Activated T-cell treated with anti-CD3 and anti-CD28 coated beads, Interleukin-2, amount 50 U/mL, for 72 hours (primary cell): Measurements from ENCODE around the gene XIRP1. TPM values are rescaled to one million over a fixed set of nuclear protein-coding genes. Genes with fewer than 3 reads are reported as not detected.
"Not testable (repeated sequence)": the region's sequence is repeated elsewhere in the genome, so short reads cannot be mapped to it uniquely, and the experiment has no call there.

ENCODE experiments used
- ATAC-seq, 2 donors: fragments of 150-1000 bp; cut with Tn5 transposase; replicated peaks in 1 of 2; 2 replicates each; pipeline ENCODE4 v1.10.0; 2021; ENCODE audit warnings: moderate library complexity in 2 of 2, mild to moderate bottlenecking in 1 of 2
- DNase-seq, 2 donors: peaks; one replicate each; pipeline ENCODE4 v3.0.0; 2021 to 2022; ENCODE audit warnings: mixed read lengths in 1 of 2
- H3K27ac Mint-ChIP-seq: one replicate; pipeline ENCODE4 v1.8.0; 2022; ENCODE audit warnings: mild to moderate bottlenecking, moderate library complexity, mixed read lengths
- H3K27me3 Mint-ChIP-seq: one replicate; pipeline ENCODE4 v1.8.0; 2022; ENCODE audit warnings: low read depth, mixed read lengths
- H3K36me3 Mint-ChIP-seq, 2 donors: one replicate each; pipeline ENCODE4 v1.8.0; 2022; ENCODE audit warnings: mixed read lengths in 2 of 2, mild to moderate bottlenecking in 1 of 2; ENCODE audit not compliant: insufficient read depth in 2 of 2
- H3K4me1 Mint-ChIP-seq: one replicate; pipeline ENCODE4 v1.8.0; 2022; ENCODE audit warnings: low read depth, mixed read lengths
- H3K4me3 Mint-ChIP-seq, 2 donors: one replicate each; pipeline ENCODE4 v1.8.0; 2022; ENCODE audit warnings: mild to moderate bottlenecking in 2 of 2, mixed read lengths in 2 of 2, moderate library complexity in 2 of 2
- H3K9me3 Mint-ChIP-seq, 2 donors: one replicate each; pipeline ENCODE4 v1.8.0; 2022; ENCODE audit warnings: mixed read lengths in 2 of 2
- total RNA-seq, 2 donors: library from RNA; stranded (reverse); gene quantifications; one replicate each; pipeline ENCODE4 v1.2.3, GENCODE V29; 2022

The XIRP1 gene
- total RNA-seq, 2 donors from 2014 or later: 0.09 to 0.10 TPM

GRCh38 chr3:39177708-39178332, 14.6 kb downstream of the XIRP1 start:
- no peaks in the 10 kb centered on the region for H3K27me3 Mint-ChIP-seq
- ATAC-seq (peak; percentile 39 to 55), DNase-seq (peak; percentile 70 to 78)

GRCh38 chr3:39176025-39176714, 16.2 kb downstream of the XIRP1 start:
- Mint-ChIP-seq H3K4me1 (peaks cover 49% of the 10 kb centered on the region), H3K9me3 (peaks cover 0 to 2% of the 10 kb centered on the region in 2 donors), H3K27me3 (no peaks in the 10 kb centered on the region), H3K27ac (peak overlapping the region; percentile 20), H3K36me3 (peaks cover 2 to 4% of the 10 kb centered on the region in 2 donors), H3K4me3 (no peak overlapping the region)
- DNase-seq: no peak
- no peak for ATAC-seq

More at GRCh38 chr3:39177708-39178332, 14.6 kb downstream of the XIRP1 start:
- Mint-ChIP-seq H3K9me3 (peaks cover 0 to 2% of the 10 kb centered on the region in 2 donors), H3K4me1 (peaks cover 60% of the 10 kb centered on the region), H3K27ac (peak overlapping the region; percentile 66), H3K36me3 (peaks cover 2 to 4% of the 10 kb centered on the region in 2 donors), H3K4me3 (peak overlapping the region; percentile 62 to 86)

- peaks cover 0 to 2% of the 10 kb centered on the region in 2 donors for H3K9me3 Mint-ChIP-seq
- ATAC-seq: no peak
Observed at GRCh38 chr3:39173318-39174125, 18.9 kb downstream of the XIRP1 start.

GRCh38 chr3:39171860-39172259, 20.5 kb downstream of the XIRP1 start:
- H3K27me3 Mint-ChIP-seq: no peaks in the 10 kb centered on the region
- H3K9me3 Mint-ChIP-seq: peaks cover 0 to 2% of the 10 kb centered on the region in 2 donors
- ATAC-seq (no peak), DNase-seq (no peak)
- H3K4me3 Mint-ChIP-seq: no peak overlapping the region
- H3K4me1 Mint-ChIP-seq: peaks cover 12% of the 10 kb centered on the region
- no peak overlapping the region for H3K27ac Mint-ChIP-seq
- peaks cover 2 to 4% of the 10 kb centered on the region in 2 donors for H3K36me3 Mint-ChIP-seq

More at GRCh38 chr3:39173318-39174125, 18.9 kb downstream of the XIRP1 start:
- H3K27me3 Mint-ChIP-seq: no peaks in the 10 kb centered on the region
- no peak overlapping the region for H3K27ac Mint-ChIP-seq
- no peak for DNase-seq
- H3K4me3 Mint-ChIP-seq: no peak overlapping the region
- peaks cover 2 to 4% of the 10 kb centered on the region in 2 donors for H3K36me3 Mint-ChIP-seq
- peaks cover 25% of the 10 kb centered on the region for H3K4me1 Mint-ChIP-seq

- not testable (repeated sequence) for H3K9me3 Mint-ChIP-seq, H3K27ac Mint-ChIP-seq, H3K4me1 Mint-ChIP-seq, H3K36me3 Mint-ChIP-seq, H3K4me3 Mint-ChIP-seq, ATAC-seq, DNase-seq, H3K27me3 Mint-ChIP-seq
Observed at GRCh38 chr3:39170877-39171276, 21.5 kb downstream of the XIRP1 start.

GRCh38 chr3:39170461-39170860, 21.9 kb downstream of the XIRP1 start:
- no peak for ATAC-seq
- no peak overlapping the region for H3K4me3 Mint-ChIP-seq

GRCh38 chr3:39169712-39170111, 22.7 kb downstream of the XIRP1 start:
- no peak for ATAC-seq
- no peak overlapping the region for H3K4me3 Mint-ChIP-seq
- peaks cover 0 to under 1% of the 10 kb centered on the region in 2 donors for H3K36me3 Mint-ChIP-seq
- peaks cover 0 to under 1% of the 10 kb centered on the region in 2 donors for H3K9me3 Mint-ChIP-seq
- peaks cover 6% of the 10 kb centered on the region for H3K4me1 Mint-ChIP-seq
- no peaks in the 10 kb centered on the region for H3K27me3 Mint-ChIP-seq
- H3K27ac Mint-ChIP-seq: no peak overlapping the region
- DNase-seq: no peak

More at GRCh38 chr3:39170461-39170860, 21.9 kb downstream of the XIRP1 start:
- no peaks in the 10 kb centered on the region for H3K27me3 Mint-ChIP-seq
- H3K4me1 Mint-ChIP-seq: peaks cover 6% of the 10 kb centered on the region
- no peak for DNase-seq
- peaks cover 0 to 2% of the 10 kb centered on the region in 2 donors for H3K36me3 Mint-ChIP-seq
- H3K27ac Mint-ChIP-seq: no peak overlapping the region
- H3K9me3 Mint-ChIP-seq: peaks cover 0 to 2% of the 10 kb centered on the region in 2 donors

- ATAC-seq (no peak), DNase-seq (no peak)
- no peak overlapping the region for H3K27ac Mint-ChIP-seq
- H3K4me3 Mint-ChIP-seq: no peak overlapping the region
- no peaks in the 10 kb centered on the region for H3K27me3 Mint-ChIP-seq
- H3K36me3 Mint-ChIP-seq: no peaks in the 10 kb centered on the region
- no peaks in the 10 kb centered on the region for H3K9me3 Mint-ChIP-seq
- H3K4me1 Mint-ChIP-seq: peaks cover 6% of the 10 kb centered on the region
Observed at GRCh38 chr3:39168156-39168780, 24.1 kb downstream of the XIRP1 start.

GRCh38 chr3:39166932-39167532, 25.4 kb downstream of the XIRP1 start:
- no peak overlapping the region for H3K27ac Mint-ChIP-seq
- H3K36me3 Mint-ChIP-seq: no peaks in the 10 kb centered on the region
- no peaks in the 10 kb centered on the region for H3K9me3 Mint-ChIP-seq
- peaks cover 6% of the 10 kb centered on the region for H3K4me1 Mint-ChIP-seq
- no peaks in the 10 kb centered on the region for H3K27me3 Mint-ChIP-seq
- H3K4me3 Mint-ChIP-seq: peak overlapping the region in 1 of 2 donors; percentile 5
- ATAC-seq (peak; percentile 51 to 83), DNase-seq (no peak)

GRCh38 chr3:39166134-39166710, 26.2 kb downstream of the XIRP1 start:
- H3K4me3 Mint-ChIP-seq: peak overlapping the region in 1 of 2 donors; percentile 2
- no peaks in the 10 kb centered on the region for H3K36me3 Mint-ChIP-seq
- peaks cover 6% of the 10 kb centered on the region for H3K4me1 Mint-ChIP-seq
- no peak for DNase-seq
- H3K27me3 Mint-ChIP-seq: no peaks in the 10 kb centered on the region
- no peak overlapping the region for H3K27ac Mint-ChIP-seq
- no peaks in the 10 kb centered on the region for H3K9me3 Mint-ChIP-seq
- ATAC-seq: no peak

GRCh38 chr3:39165518-39165917, 26.9 kb downstream of the XIRP1 start:
- no peak for ATAC-seq

GRCh38 chr3:39164414-39164813, 28.0 kb downstream of the XIRP1 start:
- no peak for DNase-seq
- ATAC-seq: no peak
- H3K4me3 Mint-ChIP-seq: no peak overlapping the region
- H3K27ac Mint-ChIP-seq: no peak overlapping the region
- H3K27me3 Mint-ChIP-seq: no peaks in the 10 kb centered on the region
- H3K36me3 Mint-ChIP-seq: no peaks in the 10 kb centered on the region
- no peaks in the 10 kb centered on the region for H3K9me3 Mint-ChIP-seq
- peaks cover 6% of the 10 kb centered on the region for H3K4me1 Mint-ChIP-seq

More at GRCh38 chr3:39165518-39165917, 26.9 kb downstream of the XIRP1 start:
- no peak overlapping the region for H3K27ac Mint-ChIP-seq
- peaks cover 6% of the 10 kb centered on the region for H3K4me1 Mint-ChIP-seq
- H3K36me3 Mint-ChIP-seq: no peaks in the 10 kb centered on the region
- no peaks in the 10 kb centered on the region for H3K9me3 Mint-ChIP-seq
- no peak overlapping the region for H3K4me3 Mint-ChIP-seq
- DNase-seq: no peak
- no peaks in the 10 kb centered on the region for H3K27me3 Mint-ChIP-seq
